Neuronal stem cell (in vitro differentiated cells): ENCODE data around the gene CSF1R.

Experiments used
- DNase-seq: peaks from one replicate; pipeline ENCODE4 v3.0.0-alpha.2; 2013; ENCODE audit warnings: low spot score
- H2AFZ ChIP-seq: one replicate; pipeline ENCODE4 v1.6.1; 2013; ENCODE audit warnings: mild to moderate bottlenecking, low read length, inconsistent platforms
- H2AK5ac ChIP-seq: 2 replicates; pipeline ENCODE4 v1.6.1; 2013; ENCODE audit warnings: low read depth, mild to moderate bottlenecking, inconsistent platforms, low read length, moderate library complexity, mixed read lengths
- H2BK120ac ChIP-seq: 2 replicates; pipeline ENCODE4 v1.6.1; 2013; ENCODE audit warnings: low read depth, mild to moderate bottlenecking, inconsistent platforms, low read length, moderate library complexity, mixed read lengths
- H2BK12ac ChIP-seq: one replicate; pipeline ENCODE4 v1.6.1; 2013; ENCODE audit warnings: low read length, inconsistent platforms
- H2BK15ac ChIP-seq: 2 replicates; pipeline ENCODE4 v1.6.1; 2013; ENCODE audit warnings: mild to moderate bottlenecking, low read length, inconsistent platforms, mixed read lengths
- H2BK5ac ChIP-seq: one replicate; pipeline ENCODE4 v1.6.1; 2013; ENCODE audit warnings: inconsistent platforms, mild to moderate bottlenecking, low read length, moderate library complexity
- H3K14ac ChIP-seq: one replicate; pipeline ENCODE4 v1.6.1; 2013; ENCODE audit warnings: low read length, inconsistent platforms
- H3K18ac ChIP-seq: 2 replicates; pipeline ENCODE4 v1.6.1; 2013; ENCODE audit warnings: low read length, inconsistent platforms
- H3K23ac ChIP-seq: 2 replicates; pipeline ENCODE4 v1.6.1; 2013; ENCODE audit warnings: low read depth, mild to moderate bottlenecking, mixed read lengths, low read length, inconsistent platforms; ENCODE audit not compliant: poor library complexity
- H3K27ac ChIP-seq: replicated peaks from 3 replicates; pipeline ENCODE4 v1.5.1; 2013; ENCODE audit warnings: low read length, inconsistent platforms
- H3K27me3 ChIP-seq, 3 experiments: 2 replicates each; pipeline ENCODE4 v1.6.1; 2013; ENCODE audit warnings: low read length in 3 of 3, mild to moderate bottlenecking in 2 of 3, inconsistent platforms in 1 of 3, low read depth in 1 of 3, mixed read lengths in 1 of 3, moderate library complexity in 1 of 3; ENCODE audit not compliant: control insufficient read depth in 3 of 3, insufficient read depth in 3 of 3
- H3K36me3 ChIP-seq, 2 donors: replicated peaks in 1 of 2; 2 replicates each; pipeline ENCODE4 v1.6.1; 2013; ENCODE audit warnings: low read length in 2 of 2; ENCODE audit not compliant: control insufficient read depth in 2 of 2, insufficient read depth in 2 of 2
- H3K4ac ChIP-seq: 2 replicates; pipeline ENCODE4 v1.6.1; 2013; ENCODE audit warnings: inconsistent platforms, mild to moderate bottlenecking, low read length, moderate library complexity
- H3K4me1 ChIP-seq, 2 donors: 1 replicate in 1 of 2; 2 replicates in 1 of 2; pipeline ENCODE4 v1.6.1; 2013; ENCODE audit warnings: low read length in 2 of 2, low read depth in 1 of 2; ENCODE audit not compliant: control insufficient read depth in 2 of 2, insufficient read depth in 1 of 2
- H3K4me2 ChIP-seq: one replicate; pipeline ENCODE4 v1.6.1; 2013; ENCODE audit warnings: mild to moderate bottlenecking, low read length, inconsistent platforms; ENCODE audit not compliant: insufficient read depth, poor library complexity, severe bottlenecking
- H3K4me3 ChIP-seq, 2 donors: 2 replicates each; pipeline ENCODE4 v1.5.1; 2013; ENCODE audit warnings: low read length in 2 of 2, mild to moderate bottlenecking in 2 of 2, inconsistent platforms in 1 of 2, moderate library complexity in 1 of 2
- H3K79me1 ChIP-seq: one replicate; pipeline ENCODE4 v1.6.1; 2013; ENCODE audit warnings: low read depth, mild to moderate bottlenecking, inconsistent platforms, low read length, moderate library complexity
- H3K9ac ChIP-seq: one replicate; pipeline ENCODE4 v1.6.1; 2013; ENCODE audit warnings: mild to moderate bottlenecking, low read depth, low read length, inconsistent platforms; ENCODE audit not compliant: poor library complexity
- H3K9me3 ChIP-seq, 2 donors: replicated peaks in 1 of 2; 2 replicates each; pipeline versions ENCODE3 to v1.6.1; 2013; ENCODE audit warnings: low read length in 2 of 2, mild to moderate bottlenecking in 2 of 2, inconsistent platforms in 1 of 2, low read depth in 1 of 2, mixed read lengths in 1 of 2, moderate library complexity in 1 of 2; ENCODE audit not compliant: control insufficient read depth in 2 of 2, insufficient read depth in 1 of 2
- H4K8ac ChIP-seq: one replicate; pipeline ENCODE4 v1.6.1; 2013; ENCODE audit warnings: low read depth, mild to moderate bottlenecking, inconsistent platforms, low read length, moderate library complexity
- H4K91ac ChIP-seq: one replicate; pipeline ENCODE4 v1.6.1; 2013; ENCODE audit warnings: low read length, low read depth, mild to moderate bottlenecking, inconsistent platforms; ENCODE audit not compliant: poor library complexity
- WGBS, 2 donors: extraction: QIAGEN DNeasy Blood & Tissue Kit; methylation state at CpG; one replicate each; pipeline ENCODE4 v1.1.7; 2013; ENCODE audit warnings: missing lambda C conversion rate in 2 of 2, mixed read lengths in 1 of 2; ENCODE audit not compliant: insufficient read length in 2 of 2, insufficient replicate concordance in 1 of 2; ENCODE audit errors: extremely low coverage in 2 of 2; 5-methylcytosine and 5-hydroxymethylcytosine counted together

The CSF1R gene

DNA sequence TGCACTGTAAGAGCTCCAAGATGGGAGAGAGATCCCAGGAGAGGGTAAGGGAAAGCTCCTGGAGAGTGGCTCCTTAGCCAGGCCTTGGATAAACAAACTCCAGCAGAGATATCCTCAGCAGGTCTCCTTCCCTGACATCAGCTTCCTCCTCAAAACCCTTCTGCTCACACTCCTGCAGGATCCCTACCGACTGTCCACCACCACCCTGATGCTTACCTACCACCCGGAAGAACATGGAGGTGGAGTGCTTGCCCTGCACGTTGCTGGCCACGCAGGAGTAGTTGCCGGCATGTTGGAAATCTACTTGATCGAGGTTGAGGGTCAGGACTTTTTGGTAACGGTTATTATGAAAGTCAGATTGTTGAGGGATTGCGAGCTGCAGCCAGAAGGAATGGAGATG lies 9.3 kb downstream of the CSF1R start:
- no CpG with 5 or more reads among the region's 8 CpGs for WGBS, 2 donors
- DNase-seq, result no peak

DNA sequence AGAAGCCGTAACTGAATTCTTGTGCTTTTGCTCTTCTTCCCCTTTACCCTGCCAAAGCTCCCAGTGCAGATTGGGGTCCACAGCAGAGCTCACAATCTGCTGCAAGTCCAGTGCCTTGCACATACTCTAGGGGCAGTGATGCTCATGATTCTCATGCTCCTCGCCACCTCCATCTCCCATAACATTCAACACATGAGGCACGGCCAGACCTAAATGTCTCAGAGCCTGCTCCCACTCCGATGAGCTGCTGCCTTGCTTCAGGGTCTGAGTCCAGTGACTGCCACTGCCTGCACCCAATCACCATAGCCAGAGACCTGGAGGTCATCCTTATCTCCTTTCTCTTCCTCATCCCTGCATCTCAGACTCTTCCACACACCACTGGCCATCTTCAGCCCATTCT lies 10.5 kb downstream of the CSF1R start:
- no peak overlapping the region for H3K23ac ChIP-seq
- H2BK5ac ChIP-seq, result no peak overlapping the region
- no peak overlapping the region for H3K9ac ChIP-seq
- peaks cover 0 to 3% of the 10 kb centered on the region in 2 donors for H3K4me1 ChIP-seq
- H3K4me2 ChIP-seq, result no peak overlapping the region
- H2AK5ac ChIP-seq, result no peak overlapping the region
- no peak overlapping the region for H2BK12ac ChIP-seq
- H3K9me3 ChIP-seq, result no peaks in the 10 kb centered on the region
- H2BK120ac ChIP-seq, result no peak overlapping the region
- H4K91ac ChIP-seq, result no peak overlapping the region
- H3K79me1 ChIP-seq, result no peaks in the 10 kb centered on the region
- H3K27me3 ChIP-seq, result peaks cover 0 to 75% (median 0%) of the 10 kb centered on the region in 3 experiments
- no peak for DNase-seq
- no peak overlapping the region for H2AFZ ChIP-seq
- H3K4ac ChIP-seq, result no peak overlapping the region
- no CpG with 5 or more reads among the region's 4 CpGs for WGBS, 2 donors
- H3K4me3 ChIP-seq, result no peak overlapping the region
- H3K18ac ChIP-seq, result peak overlapping the region; percentile 9
- H3K27ac ChIP-seq, result no peak overlapping the region
- no peak overlapping the region for H2BK15ac ChIP-seq
- H3K36me3 ChIP-seq, result no peaks in the 10 kb centered on the region
- H4K8ac ChIP-seq, result no peak overlapping the region
- no peak overlapping the region for H3K14ac ChIP-seq

More for the DNA sequence above, 9.3 kb downstream of the CSF1R start:
- H3K4me2 ChIP-seq, result no peak overlapping the region
- no peak overlapping the region for H2AK5ac ChIP-seq
- no peak overlapping the region for H3K27ac ChIP-seq
- H2BK12ac ChIP-seq, result no peak overlapping the region
- no peak overlapping the region for H3K4ac ChIP-seq
- H2BK15ac ChIP-seq, result no peak overlapping the region
- H2BK120ac ChIP-seq, result no peak overlapping the region
- peaks cover 0 to 63% (median 0%) of the 10 kb centered on the region in 3 experiments for H3K27me3 ChIP-seq
- H3K14ac ChIP-seq, result no peak overlapping the region
- no peaks in the 10 kb centered on the region for H3K36me3 ChIP-seq
- no peak overlapping the region for H4K8ac ChIP-seq
- H3K18ac ChIP-seq, result no peak overlapping the region
- peak overlapping the region in 1 of 2 donors; percentile 55 for H3K4me3 ChIP-seq
- no peak overlapping the region for H3K9ac ChIP-seq
- H2BK5ac ChIP-seq, result no peak overlapping the region
- H2AFZ ChIP-seq, result no peak overlapping the region
- no peaks in the 10 kb centered on the region for H3K9me3 ChIP-seq
- peaks cover 5 to 9% of the 10 kb centered on the region in 2 donors for H3K4me1 ChIP-seq
- H4K91ac ChIP-seq, result no peak overlapping the region
- H3K79me1 ChIP-seq, result no peaks in the 10 kb centered on the region
- no peak overlapping the region for H3K23ac ChIP-seq

DNA sequence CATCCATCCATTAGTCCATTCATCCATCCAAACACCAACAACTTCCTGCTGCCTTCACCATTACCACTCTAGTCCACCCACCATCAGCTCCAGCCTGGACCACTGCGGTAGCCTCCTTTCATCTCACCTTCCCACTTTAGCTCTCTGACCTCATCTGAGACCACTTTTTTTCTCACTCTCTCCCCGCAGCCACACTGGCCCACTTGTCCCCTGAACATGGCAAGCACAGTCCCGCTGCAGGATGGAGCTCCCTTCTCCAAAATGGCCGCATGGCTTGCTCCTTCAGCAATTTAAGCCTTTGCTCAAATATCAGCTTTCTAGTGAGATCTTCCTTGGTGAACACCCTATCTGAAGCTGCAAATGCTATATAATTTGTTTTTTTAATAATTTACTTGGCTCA lies 11.1 kb downstream of the CSF1R start:
- WGBS, 2 donors, result no CpG with 5 or more reads among the region's 4 CpGs
- H3K4me3 ChIP-seq, result no peak overlapping the region

DNA sequence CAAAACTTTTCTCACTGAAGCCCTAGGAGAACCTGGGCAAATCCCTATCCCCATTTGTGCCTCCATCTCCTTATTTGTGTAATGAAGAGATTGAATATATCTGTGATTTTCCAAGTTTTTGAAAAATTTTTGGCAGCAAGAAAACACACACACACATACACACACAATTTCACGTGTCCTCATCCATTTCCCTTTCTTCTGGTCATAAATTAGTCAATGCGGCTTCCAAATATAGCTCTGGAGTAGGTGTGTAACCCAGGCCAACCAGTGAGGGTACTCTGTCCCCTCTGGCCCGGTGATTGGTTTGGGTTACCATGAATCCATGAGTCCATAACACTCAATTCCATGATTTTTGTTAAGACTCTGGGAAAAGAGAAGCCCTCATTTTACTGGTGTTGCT lies 12.7 kb downstream of the CSF1R start:
- H3K27me3 ChIP-seq, result peaks cover 0 to 73% (median 0%) of the 10 kb centered on the region in 3 experiments
- no CpG with 5 or more reads among the region's 3 CpGs for WGBS, 2 donors
- H2BK12ac ChIP-seq, result no peak overlapping the region
- no peak overlapping the region for H2AK5ac ChIP-seq
- no peaks in the 10 kb centered on the region for H3K9me3 ChIP-seq
- H2AFZ ChIP-seq, result no peak overlapping the region
- no peak overlapping the region for H3K14ac ChIP-seq
- no peaks in the 10 kb centered on the region for H3K79me1 ChIP-seq
- H3K18ac ChIP-seq, result no peak overlapping the region
- H3K23ac ChIP-seq, result no peak overlapping the region
- H2BK5ac ChIP-seq, result no peak overlapping the region
- H4K8ac ChIP-seq, result no peak overlapping the region
- H2BK120ac ChIP-seq, result no peak overlapping the region
- H3K27ac ChIP-seq, result no peak overlapping the region
- no peak overlapping the region for H3K4me2 ChIP-seq
- no peak overlapping the region for H3K9ac ChIP-seq
- H2BK15ac ChIP-seq, result no peak overlapping the region
- no peak overlapping the region for H3K4me3 ChIP-seq
- H3K36me3 ChIP-seq, result no peaks in the 10 kb centered on the region
- no peaks in the 10 kb centered on the region for H3K4me1 ChIP-seq
- no peak overlapping the region for H4K91ac ChIP-seq
- no peak overlapping the region for H3K4ac ChIP-seq
- DNase-seq, result no peak

More for the DNA sequence above, 11.1 kb downstream of the CSF1R start:
- Histone ChIP-seq H2AK5ac (no peak overlapping the region), H3K79me1 (no peaks in the 10 kb centered on the region), H3K23ac (no peak overlapping the region), H3K27ac (no peak overlapping the region), H4K91ac (no peak overlapping the region), H3K18ac (no peak overlapping the region), H2AFZ (no peak overlapping the region), H2BK15ac (no peak overlapping the region), H3K4me1 (no peaks in the 10 kb centered on the region), H4K8ac (no peak overlapping the region), H2BK120ac (no peak overlapping the region), H3K4me2 (no peak overlapping the region), H2BK12ac (no peak overlapping the region), H3K9me3 (no peaks in the 10 kb centered on the region), H3K14ac (no peak overlapping the region), H3K9ac (no peak overlapping the region), H2BK5ac (no peak overlapping the region), H3K4ac (no peak overlapping the region), H3K36me3 (no peaks in the 10 kb centered on the region), H3K27me3 (peaks cover 0 to 74% (median 0%) of the 10 kb centered on the region in 3 experiments)
- no peak for DNase-seq
